HEK293T (cell line): ENCODE measurements around the gene PHF10.

Experiments used
- BHLHE40 ChIP-seq: fragments of 450-650 bp; IDR thresholded peaks from 2 replicates; pipeline ENCODE4 v1.6.1; 2016; ENCODE audit warnings: mild to moderate bottlenecking, moderate library complexity, borderline replicate concordance
- L3MBTL2 ChIP-seq: fragments of 450-650 bp; conservative IDR thresholded peaks from 2 replicates; pipeline ENCODE4 v1.6.1; 2016; ENCODE audit warnings: mild to moderate bottlenecking
- LEF1 ChIP-seq: fragments of 450-650 bp; IDR thresholded peaks from 2 replicates; pipeline ENCODE4 v1.6.1; 2017; ENCODE audit warnings: mild to moderate bottlenecking, borderline replicate concordance
- SUZ12 ChIP-seq: fragments of 450-650 bp; IDR thresholded peaks from 2 replicates; pipeline ENCODE4 v1.6.1; 2016; ENCODE audit warnings: mild to moderate bottlenecking
- TARDBP ChIP-seq: fragments of 450-650 bp; IDR thresholded peaks from 2 replicates; pipeline ENCODE4 v1.6.1; 2016

DNA sequence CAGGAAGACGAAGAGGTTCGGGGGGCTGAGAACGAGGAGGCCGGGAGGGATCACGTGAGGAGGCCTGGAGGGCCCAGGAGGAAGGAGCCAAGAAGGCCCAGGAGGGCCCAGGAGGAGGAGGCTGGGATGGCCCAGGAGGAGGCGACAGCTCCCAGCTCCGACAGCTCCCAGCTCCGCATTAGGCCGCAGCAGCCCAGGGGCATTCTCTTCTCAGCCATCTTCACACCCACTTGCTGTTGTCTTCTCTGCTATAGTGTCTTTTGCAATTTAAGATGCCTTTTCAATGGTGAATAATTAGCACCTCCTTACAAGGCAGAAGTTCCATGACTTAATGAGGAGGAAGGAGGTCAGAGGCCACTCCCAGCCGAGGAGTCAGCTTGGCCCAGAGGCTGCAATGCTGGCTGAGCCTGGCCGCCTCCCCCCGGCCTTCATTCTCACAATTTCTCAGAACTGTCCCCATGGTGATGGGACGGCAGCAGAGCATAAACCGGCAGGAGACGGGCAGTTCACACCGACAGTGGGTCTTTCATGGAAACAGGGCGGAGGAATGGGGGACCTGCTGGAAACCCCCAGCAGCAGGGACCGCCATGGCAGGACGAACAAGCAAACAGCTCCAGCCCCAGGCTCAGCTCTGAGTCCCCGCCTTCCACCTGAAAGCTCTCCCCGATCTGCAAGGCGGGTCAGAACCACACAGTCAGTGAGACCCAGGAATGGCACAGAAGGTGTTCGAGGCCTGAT is 67.6 kb downstream of the PHF10 start:
- TF ChIP-seq TARDBP: no peak
- TF ChIP-seq L3MBTL2: no peak
- no peak for TF ChIP-seq SUZ12
- TF ChIP-seq LEF1: no peak
- no peak for TF ChIP-seq BHLHE40
